ENCODE measurements around the gene SASH1.

SASH1 gene

DNA sequence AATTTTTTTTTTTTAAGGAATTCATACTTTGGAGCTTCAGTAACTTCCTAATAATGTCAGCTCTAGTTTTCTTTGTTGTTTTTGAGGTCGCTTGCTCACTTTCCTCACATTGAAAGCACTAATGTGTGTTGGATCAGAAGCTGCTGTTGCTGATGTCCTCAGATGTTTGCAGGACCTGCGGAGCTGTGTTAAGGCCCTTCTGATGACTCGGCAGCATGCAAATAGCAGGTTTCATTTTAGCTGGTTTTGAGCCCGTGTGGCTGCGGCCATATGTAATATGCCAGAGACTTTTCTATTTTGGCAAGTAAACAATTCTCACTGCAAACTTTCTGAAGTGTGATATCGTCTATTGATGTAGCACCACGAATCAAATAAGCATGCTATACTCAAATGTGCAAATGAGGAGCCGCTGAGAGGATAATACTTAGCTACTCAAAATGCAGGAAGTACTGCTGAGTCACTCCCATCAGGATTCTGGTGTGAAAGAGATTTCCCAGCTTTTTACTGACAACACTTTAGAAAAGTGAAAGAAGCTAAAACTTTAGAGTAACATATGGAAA, 187.8 kb downstream of the SASH1 start:
- H3K4me3 ChIP-seq (ENCODE audit: control insufficient read depth, low read depth, low read length) = peak overlapping the region; percentile 25
- DNase-seq (ENCODE audit: low read depth) = peak; percentile 93
- TF ChIP-seq, protein P1, sequence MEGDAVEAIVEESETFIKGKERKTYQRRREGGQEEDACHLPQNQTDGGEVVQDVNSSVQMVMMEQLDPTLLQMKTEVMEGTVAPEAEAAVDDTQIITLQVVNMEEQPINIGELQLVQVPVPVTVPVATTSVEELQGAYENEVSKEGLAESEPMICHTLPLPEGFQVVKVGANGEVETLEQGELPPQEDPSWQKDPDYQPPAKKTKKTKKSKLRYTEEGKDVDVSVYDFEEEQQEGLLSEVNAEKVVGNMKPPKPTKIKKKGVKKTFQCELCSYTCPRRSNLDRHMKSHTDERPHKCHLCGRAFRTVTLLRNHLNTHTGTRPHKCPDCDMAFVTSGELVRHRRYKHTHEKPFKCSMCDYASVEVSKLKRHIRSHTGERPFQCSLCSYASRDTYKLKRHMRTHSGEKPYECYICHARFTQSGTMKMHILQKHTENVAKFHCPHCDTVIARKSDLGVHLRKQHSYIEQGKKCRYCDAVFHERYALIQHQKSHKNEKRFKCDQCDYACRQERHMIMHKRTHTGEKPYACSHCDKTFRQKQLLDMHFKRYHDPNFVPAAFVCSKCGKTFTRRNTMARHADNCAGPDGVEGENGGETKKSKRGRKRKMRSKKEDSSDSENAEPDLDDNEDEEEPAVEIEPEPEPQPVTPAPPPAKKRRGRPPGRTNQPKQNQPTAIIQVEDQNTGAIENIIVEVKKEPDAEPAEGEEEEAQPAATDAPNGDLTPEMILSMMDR (conservative IDR thresholded peaks at IDR 0.05; ENCODE audit: control insufficient read depth, insufficient read depth, low read depth, low read length) = no peak

DNA sequence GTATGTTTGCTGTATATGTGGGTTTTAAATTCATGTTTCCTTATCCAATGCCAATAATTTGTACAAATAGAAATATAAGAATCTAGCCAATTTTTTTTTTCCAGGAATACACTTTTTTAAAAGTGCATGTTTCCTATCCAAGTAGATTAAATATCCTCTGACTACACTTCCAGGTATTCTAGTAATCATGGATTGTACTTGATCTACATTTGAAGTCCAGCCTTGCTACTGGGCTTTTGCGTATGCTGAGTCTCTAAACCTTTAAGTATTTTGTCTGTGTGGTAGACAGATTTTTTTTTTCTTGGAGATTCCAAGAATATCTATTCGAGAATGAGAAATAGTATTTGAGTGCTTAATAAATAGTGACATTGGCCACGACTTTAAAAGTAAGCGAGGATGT, 188.3 kb downstream of the SASH1 start:
- TF ChIP-seq, protein P1 (conservative IDR thresholded peaks at IDR 0.05; ENCODE audit: control insufficient read depth, insufficient read depth, low read depth, low read length) = no peak
- H3K4me3 ChIP-seq (ENCODE audit: control insufficient read depth, low read depth, low read length) = no peak overlapping the region
- no peak for DNase-seq (ENCODE audit: low read depth)

- H3K4me3 ChIP-seq (ENCODE audit: control insufficient read depth, low read depth, low read length) = no peak overlapping the region
- no peak for DNase-seq (ENCODE audit: low read depth)
- TF ChIP-seq, protein P1 (conservative IDR thresholded peaks at IDR 0.05; ENCODE audit: control insufficient read depth, insufficient read depth, low read depth, low read length) = no peak
These were observed 190.1 kb downstream of the SASH1 start for GRCh38 chr6:148532698-148533097.

DNA sequence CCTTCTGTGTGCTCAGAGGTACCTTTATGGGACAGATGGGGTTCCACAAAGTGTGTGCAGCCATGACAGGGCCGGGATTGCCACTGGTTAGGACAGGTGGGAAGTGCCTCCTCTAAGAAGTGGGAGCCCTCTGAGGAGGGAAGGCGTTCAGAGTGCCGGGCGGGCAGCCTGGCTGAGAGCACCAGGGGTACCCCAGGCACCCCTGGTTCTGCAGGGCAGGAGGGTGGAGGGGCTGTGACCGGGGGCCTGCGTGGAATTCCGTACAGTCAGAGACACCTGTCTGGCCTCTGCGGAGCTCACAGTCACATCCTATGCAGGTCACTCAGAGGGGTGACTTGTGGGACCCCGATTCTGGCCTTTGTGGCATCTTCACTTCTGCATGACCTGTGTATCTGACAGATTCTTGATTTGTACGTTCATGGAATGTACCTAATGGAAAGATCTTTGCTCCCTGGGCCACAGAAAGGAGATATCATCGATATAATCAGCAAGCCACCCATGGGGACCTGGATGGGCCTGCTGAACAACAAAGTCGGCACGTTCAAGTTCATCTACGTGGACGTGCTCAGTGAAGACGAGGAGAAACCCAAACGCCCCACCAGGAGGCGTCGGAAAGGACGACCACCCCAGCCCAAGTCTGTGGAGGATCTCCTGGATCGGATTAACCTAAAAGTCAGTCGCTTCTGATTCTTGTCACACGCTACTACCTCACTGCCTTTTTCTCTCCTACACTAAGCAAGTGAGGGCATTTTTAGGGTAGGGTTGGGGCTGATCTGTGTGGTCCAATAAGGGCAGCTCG, 190.9 kb downstream of the SASH1 start:
- TF ChIP-seq, protein P1 (conservative IDR thresholded peaks at IDR 0.05; ENCODE audit: control insufficient read depth, insufficient read depth, low read depth, low read length) = no peak
- no peak overlapping the region for H3K4me3 ChIP-seq (ENCODE audit: control insufficient read depth, low read depth, low read length)
- no peak for DNase-seq (ENCODE audit: low read depth)

- H3K4me3 ChIP-seq (ENCODE audit: control insufficient read depth, low read depth, low read length) = no peak overlapping the region
- DNase-seq (ENCODE audit: low read depth) = no peak
- TF ChIP-seq, protein P1 (conservative IDR thresholded peaks at IDR 0.05; ENCODE audit: control insufficient read depth, insufficient read depth, low read depth, low read length) = no peak
These were observed 192.2 kb downstream of the SASH1 start for GRCh38 chr6:148534871-148535270.

- TF ChIP-seq, protein P1 (conservative IDR thresholded peaks at IDR 0.05; ENCODE audit: control insufficient read depth, insufficient read depth, low read depth, low read length) = no peak
- H3K4me3 ChIP-seq (ENCODE audit: control insufficient read depth, low read depth, low read length) = no peak overlapping the region
- DNase-seq (ENCODE audit: low read depth) = no peak
These were observed 192.7 kb downstream of the SASH1 start for GRCh38 chr6:148535381-148535780.

Data from fibroblast of mammary gland (primary cell).